RWPE1 (cell line): ENCODE results near the gene COA1.

Experiments
- CTCF ChIA-PET: fragments of 350-600 bp; sonication (Branson Sonifier 250); formaldehyde crosslinking; extraction: SDS; loops from one replicate; lab custom pipeline; 2021; lab: Yijun Ruan, JAX
- POLR2A ChIA-PET: fragments of 400-600 bp; formaldehyde crosslinking; extraction: SDS; loops from one replicate; lab custom pipeline; 2020; ENCODE audit warnings: antibody characterized with exemption; ENCODE audit not compliant: low non-redundant PET; lab: Yijun Ruan, JAX
- DNase-seq: peaks from one replicate; pipeline ENCODE4 v3.0.0; 2012; ENCODE audit warnings: low spot score
- H3K27ac ChIP-seq: fragments of 450-650 bp; 2 replicates; pipeline ENCODE4 v1.5.1; 2017
- CTCF ChIP-seq: fragments of 450-650 bp; conservative IDR thresholded peaks from 2 replicates; pipeline ENCODE4 v1.5.1; 2017; ENCODE audit warnings: low read depth, mild to moderate bottlenecking

The COA1 gene

DNA sequence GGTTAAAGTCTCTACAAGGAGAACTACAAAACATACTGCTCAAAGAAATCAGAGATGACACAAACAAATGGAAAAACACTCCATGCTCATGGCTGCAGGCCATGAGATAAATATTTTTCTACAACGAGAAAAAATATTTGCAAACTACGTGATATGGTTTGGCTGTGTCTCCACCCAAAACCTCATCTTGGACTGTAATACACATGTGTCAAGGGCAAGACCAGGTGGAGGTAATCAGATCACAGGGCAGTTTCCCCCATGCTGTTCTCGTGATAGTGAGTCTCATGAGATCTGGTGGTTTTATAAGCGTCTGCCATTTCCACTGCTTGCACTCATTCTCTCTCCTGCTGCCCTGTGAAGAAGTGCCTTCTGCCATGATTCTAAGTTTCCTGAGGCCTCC, 57.8 kb downstream of the COA1 start:
- DNase-seq: no peak
- no peak for TF ChIP-seq CTCF
- ChIA-PET CTCF (no interaction called here), POLR2A (no interaction called here)
- no peak overlapping the region for H3K27ac ChIP-seq

- H3K27ac ChIP-seq: no peak overlapping the region
- ChIA-PET CTCF (interaction anchor here (1.0 kb wide), 1 partner anchor 43 kb away, joined by 3 read pairs; no protein-coding TSS in a partner anchor), POLR2A (no interaction called here)
- TF ChIP-seq CTCF: no peak
- DNase-seq: no peak
Measured at GRCh38 chr7:43669286-43670081, 59.8 kb downstream of the COA1 start.

DNA sequence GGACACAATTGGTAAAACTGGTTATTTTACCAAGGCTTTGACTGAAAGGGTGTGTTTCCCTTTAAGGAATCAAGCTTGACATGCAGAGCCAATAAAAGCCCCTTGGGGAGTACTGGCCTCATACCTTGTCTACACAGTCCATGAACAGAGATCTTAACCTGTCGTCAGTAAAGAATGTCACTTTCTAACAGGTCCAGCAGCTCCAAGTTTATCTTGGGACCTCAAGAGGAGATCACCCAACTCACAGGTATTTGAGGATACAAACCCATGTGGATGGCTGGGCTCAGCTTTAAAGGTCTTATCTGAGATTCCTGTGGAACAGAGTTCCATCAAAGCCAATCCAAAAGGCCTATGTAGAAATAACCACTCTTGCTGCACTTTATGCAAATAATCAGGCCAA, 61.3 kb downstream of the COA1 start:
- no peak overlapping the region for H3K27ac ChIP-seq

DNA sequence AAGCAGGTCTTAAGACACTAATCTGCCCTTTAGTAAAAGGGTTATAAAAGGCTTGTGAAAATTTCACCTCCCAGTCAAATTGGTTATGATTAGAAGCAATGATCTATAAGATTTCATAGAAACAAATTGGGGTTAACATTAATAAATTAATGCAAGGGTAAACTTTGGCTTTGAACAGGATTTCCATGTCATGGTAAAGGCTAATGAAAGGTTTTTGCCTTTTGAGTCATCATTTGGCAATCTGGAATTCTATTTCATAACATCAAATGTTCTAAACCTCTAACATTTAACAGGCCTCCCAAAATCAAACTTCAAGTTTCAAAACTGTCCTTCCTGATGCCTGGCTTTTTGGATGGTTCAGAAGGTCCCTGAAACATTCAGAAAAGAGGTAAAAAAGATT, 62.4 kb downstream of the COA1 start:
- ChIA-PET POLR2A (no interaction called here), CTCF (no interaction called here)
- no peak for DNase-seq
- no peak for TF ChIP-seq CTCF
- no peak overlapping the region for H3K27ac ChIP-seq

More for the DNA sequence above, 61.3 kb downstream of the COA1 start:
- no peak for DNase-seq
- ChIA-PET POLR2A (no interaction called here), CTCF (no interaction called here)
- no peak for TF ChIP-seq CTCF

DNA sequence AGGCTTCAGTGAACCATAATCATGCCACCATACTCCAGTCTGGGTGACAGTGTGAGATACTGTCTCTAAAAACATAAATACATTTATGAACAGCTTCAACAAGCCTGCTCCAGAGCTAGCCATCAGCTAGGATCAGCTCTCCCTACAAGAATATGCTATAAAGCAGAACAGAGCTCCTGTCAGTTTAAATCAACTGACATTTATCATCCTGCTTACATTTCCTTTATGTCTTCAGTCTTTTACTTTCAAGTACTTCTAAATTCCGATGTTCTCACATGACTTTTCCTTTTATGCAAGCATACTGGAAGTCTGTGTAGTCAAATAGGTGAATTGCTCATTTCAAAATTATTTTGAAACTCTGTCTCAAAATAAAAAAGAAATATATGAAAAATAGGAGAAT, 64.6 kb downstream of the COA1 start:
- no peak overlapping the region for H3K27ac ChIP-seq
- CTCF ChIA-PET: no interaction called here

DNA sequence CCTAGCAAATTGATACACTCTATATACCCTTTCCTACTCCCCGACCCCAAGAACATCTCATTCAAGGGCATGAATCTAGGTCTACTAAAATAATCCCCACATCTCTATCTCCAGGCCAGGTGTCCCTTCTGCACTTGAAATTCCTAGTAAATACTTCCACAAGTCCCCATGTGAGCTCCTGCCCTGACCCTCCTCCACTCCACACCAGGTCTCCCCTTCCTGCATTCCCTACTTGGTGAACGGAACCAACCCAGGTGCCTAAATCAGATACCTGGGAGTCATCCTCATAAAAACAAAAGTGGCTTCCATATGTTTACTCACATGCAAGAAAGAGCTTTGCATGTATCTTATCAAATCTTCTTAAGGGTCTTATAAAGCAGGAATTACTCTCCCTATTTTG, 69.2 kb downstream of the COA1 start:
- no peak for TF ChIP-seq CTCF
- no peak overlapping the region for H3K27ac ChIP-seq
- CTCF ChIA-PET: interaction anchor here (0.7 kb wide), 1 partner anchor 33 kb away, joined by 3 read pairs; no protein-coding TSS in a partner anchor
- POLR2A ChIA-PET: no interaction called here
- DNase-seq: no peak

More for the DNA sequence above, 64.6 kb downstream of the COA1 start:
- no peak for DNase-seq
- TF ChIP-seq CTCF: no peak
- POLR2A ChIA-PET: no interaction called here
